ENCODE data around the gene TXNDC17.

DNA sequence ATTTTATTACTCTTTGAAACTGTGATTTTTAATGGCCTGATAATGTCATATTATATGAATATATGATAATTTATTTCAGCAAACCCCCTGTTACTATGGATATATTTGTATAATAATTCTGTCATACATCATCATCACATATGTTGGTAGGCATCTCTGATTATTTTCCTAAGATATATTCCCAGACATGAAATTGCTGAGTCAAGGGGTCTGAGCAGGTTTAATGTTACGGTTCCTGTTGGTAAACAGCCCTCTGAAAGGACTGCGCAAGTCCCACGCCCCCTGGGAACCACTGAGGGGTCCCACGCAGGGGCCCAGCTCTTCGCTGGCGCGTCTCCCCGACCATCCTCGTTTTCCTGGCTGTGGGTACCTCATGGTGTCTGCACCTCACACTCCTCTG, 48.1 kb downstream of the TXNDC17 start:
- TF ChIP-seq, protein P1, sequence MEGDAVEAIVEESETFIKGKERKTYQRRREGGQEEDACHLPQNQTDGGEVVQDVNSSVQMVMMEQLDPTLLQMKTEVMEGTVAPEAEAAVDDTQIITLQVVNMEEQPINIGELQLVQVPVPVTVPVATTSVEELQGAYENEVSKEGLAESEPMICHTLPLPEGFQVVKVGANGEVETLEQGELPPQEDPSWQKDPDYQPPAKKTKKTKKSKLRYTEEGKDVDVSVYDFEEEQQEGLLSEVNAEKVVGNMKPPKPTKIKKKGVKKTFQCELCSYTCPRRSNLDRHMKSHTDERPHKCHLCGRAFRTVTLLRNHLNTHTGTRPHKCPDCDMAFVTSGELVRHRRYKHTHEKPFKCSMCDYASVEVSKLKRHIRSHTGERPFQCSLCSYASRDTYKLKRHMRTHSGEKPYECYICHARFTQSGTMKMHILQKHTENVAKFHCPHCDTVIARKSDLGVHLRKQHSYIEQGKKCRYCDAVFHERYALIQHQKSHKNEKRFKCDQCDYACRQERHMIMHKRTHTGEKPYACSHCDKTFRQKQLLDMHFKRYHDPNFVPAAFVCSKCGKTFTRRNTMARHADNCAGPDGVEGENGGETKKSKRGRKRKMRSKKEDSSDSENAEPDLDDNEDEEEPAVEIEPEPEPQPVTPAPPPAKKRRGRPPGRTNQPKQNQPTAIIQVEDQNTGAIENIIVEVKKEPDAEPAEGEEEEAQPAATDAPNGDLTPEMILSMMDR (IDR thresholded peaks at IDR 0.05) = no peak
- TF ChIP-seq POLR2A (IDR thresholded peaks at IDR 0.05) (no peak), POLR2AphosphoS5 (IDR thresholded peaks at IDR 0.05) (no peak), EP300 (IDR thresholded peaks at IDR 0.05) (no peak)

All from sigmoid colon (tissue), 4 donors.